Mucosa of descending colon (tissue), 3 donors: ENCODE data around the gene ENPP6. TPM values are rescaled to one million over a fixed set of nuclear protein-coding genes. Genes with fewer than 3 reads are reported as not detected.

ENCODE experiments used
- ATAC-seq: fragments of 200-7000 bp; cut with Tn5 transposase; one replicate; pipeline ENCODE4 v1.9.1; 2020; ENCODE audit warnings: mild to moderate bottlenecking, moderate library complexity
- DNase-seq, 3 donors: peaks; one replicate each; pipeline ENCODE4 v3.0.0-alpha.2; 2020
- H3K36me3 ChIP-seq: fragments of 200-600 bp; one replicate; pipeline ENCODE4 v1.8.0; 2021; ENCODE audit warnings: low read depth, mild to moderate bottlenecking
- H3K4me1 ChIP-seq: fragments of 200-600 bp; one replicate; pipeline ENCODE4 v1.8.0; 2021; ENCODE audit warnings: low read depth, mild to moderate bottlenecking
- H3K4me3 ChIP-seq: fragments of 200-600 bp; one replicate; pipeline ENCODE4 v1.8.0; 2021; ENCODE audit warnings: mild to moderate bottlenecking
- H3K9me3 ChIP-seq: fragments of 200-600 bp; one replicate; pipeline ENCODE4 v1.8.0; 2021; ENCODE audit warnings: mild to moderate bottlenecking
- CTCF ChIP-seq: fragments of 200-600 bp; IDR thresholded peaks from one replicate; pipeline ENCODE4 v1.8.0; 2022; ENCODE audit warnings: antibody characterized with exemption, mild to moderate bottlenecking
- intact Hi-C, 2 donors: fragments of 100-400 bp; cut with DNase I in 1 of 2; cut with micrococcal nuclease in 1 of 2; formaldehyde crosslinking; loops; one replicate each; pipeline versions ENCODE4 v1.11.0 to v1.11.1; 2022; cut with DNase I, micrococcal nuclease
- total RNA-seq, 3 donors: library from RNA; stranded (reverse); fragmentation: NEBNext Ultra II Directional in 2 of 3; extraction: Animal tissue kit (Norgen Biotek cat#: 25700) in 2 of 3; gene quantifications; one replicate each; pipeline versions ENCODE4 v1.2.1 to v1.2.4, GENCODE V29; 2021 to 2023
- donor health status: DM: no; HTN: no; CAD: no; lungs with moderate emphysema.
- donor health status: DM: no; HTN: no; CAD: no.
- donor health status: DM: no; HTN: yes; CAD: no.

ENPP6 gene
- total RNA-seq, 3 donors from 2014 or later, result 0.35 to 0.57 (median 0.43) TPM

DNA sequence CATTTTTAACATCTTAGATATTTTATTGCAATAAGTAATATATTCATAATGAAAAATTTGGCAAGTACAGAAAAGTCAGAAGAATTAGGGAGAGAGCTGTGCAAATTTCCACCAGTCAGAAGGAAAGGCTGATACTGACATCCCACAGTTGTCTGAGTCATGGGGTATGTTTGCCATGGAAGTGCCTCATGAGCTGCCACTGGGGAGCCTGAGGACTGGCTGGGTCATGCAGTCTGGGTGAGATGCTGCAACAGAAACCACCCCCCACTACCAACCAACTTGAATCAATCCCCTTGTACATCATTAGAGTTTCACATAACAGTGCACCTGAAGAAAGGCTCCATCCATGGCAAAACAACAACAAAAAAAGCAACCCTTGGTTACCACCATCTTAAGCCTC, 45.2 kb upstream of the ENPP6 start:
- intact Hi-C loops, result loop anchor here in 1 of 2 donors (2.0 kb wide), 1 partner anchor 276 kb away; no protein-coding TSS in a partner anchor
- ATAC-seq (no peak), DNase-seq (no peak)
- Histone ChIP-seq H3K9me3 (no peaks in the 10 kb centered on the region), H3K4me3 (no peak overlapping the region), H3K36me3 (no peaks in the 10 kb centered on the region), H3K4me1 (no peaks in the 10 kb centered on the region)
- no peak for TF ChIP-seq CTCF

DNA sequence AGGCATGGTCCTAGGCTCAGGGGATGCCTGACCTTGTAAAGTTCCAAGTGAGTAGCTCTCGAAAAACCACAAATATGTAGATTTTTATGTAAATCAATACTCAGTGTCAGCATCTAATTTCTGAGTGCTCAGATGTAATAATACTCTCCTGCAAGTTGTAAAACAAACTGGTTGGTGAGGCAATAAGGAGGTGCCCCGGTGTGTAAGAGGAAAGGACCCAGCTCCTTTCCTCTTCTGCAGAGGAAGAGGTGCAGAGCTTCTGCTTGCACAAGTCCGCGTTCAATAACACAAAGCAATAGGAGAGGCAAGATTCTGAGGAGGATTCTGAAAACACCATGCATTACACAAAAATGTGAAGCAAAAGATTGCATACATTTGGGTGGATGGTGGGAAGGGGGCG, 43.6 kb upstream of the ENPP6 start:
- Histone ChIP-seq H3K36me3 (no peaks in the 10 kb centered on the region), H3K9me3 (no peaks in the 10 kb centered on the region), H3K4me3 (no peak overlapping the region), H3K4me1 (no peaks in the 10 kb centered on the region)
- intact Hi-C loops, result no loop called here
- no peak for ATAC-seq
- no peak for TF ChIP-seq CTCF
- DNase-seq, result no peak

DNA sequence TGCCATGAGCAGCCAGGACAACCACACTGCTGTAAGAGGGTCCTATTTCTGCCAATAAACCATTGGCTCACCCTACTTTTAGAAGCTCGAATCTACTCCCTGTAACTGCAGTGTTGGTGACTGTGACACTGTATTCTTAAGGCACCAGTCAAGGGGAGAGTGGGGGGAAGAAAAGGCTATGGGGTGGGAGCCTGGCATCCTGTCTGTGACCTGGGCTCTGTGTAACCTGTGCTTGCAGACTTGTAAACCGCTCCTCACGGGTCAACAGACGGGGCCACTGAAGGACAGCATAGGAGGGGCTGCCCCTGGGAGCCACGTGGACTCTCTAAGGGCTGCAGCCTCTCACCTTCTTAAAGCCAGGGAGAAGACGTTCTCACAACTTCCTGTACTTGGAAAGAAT, 42.2 kb upstream of the ENPP6 start:
- intact Hi-C loops, result no loop called here
- DNase-seq (no peak), ATAC-seq (no peak)
- no peak for TF ChIP-seq CTCF
- Histone ChIP-seq H3K4me3 (no peak overlapping the region), H3K36me3 (no peaks in the 10 kb centered on the region), H3K4me1 (no peaks in the 10 kb centered on the region), H3K9me3 (no peaks in the 10 kb centered on the region)

DNA sequence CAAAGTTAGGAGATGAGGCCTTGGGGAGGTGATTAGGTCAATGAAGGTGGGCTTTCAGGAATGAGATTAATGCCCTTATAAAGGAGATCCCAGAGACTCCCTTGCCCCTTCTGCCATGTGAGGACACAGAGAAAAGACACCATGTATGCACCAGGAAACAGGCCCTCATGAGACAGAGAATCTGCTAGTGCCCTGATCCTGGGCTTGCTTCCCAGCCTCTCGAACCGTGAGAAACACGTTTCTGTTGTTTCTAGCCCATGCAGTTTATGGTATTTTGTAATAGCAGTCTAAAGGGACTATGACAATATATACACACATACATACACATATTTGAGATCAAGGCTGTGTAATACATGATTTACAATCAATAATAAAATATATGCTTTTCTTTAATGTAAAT, 41.4 kb upstream of the ENPP6 start:
- intact Hi-C loops, result no loop called here
- no peaks in the 10 kb centered on the region for H3K4me1 ChIP-seq
- H3K9me3 ChIP-seq, result no peaks in the 10 kb centered on the region
- no peak for DNase-seq
- no peak for TF ChIP-seq CTCF
- no peaks in the 10 kb centered on the region for H3K36me3 ChIP-seq
- ATAC-seq, result no peak
- no peak overlapping the region for H3K4me3 ChIP-seq

DNA sequence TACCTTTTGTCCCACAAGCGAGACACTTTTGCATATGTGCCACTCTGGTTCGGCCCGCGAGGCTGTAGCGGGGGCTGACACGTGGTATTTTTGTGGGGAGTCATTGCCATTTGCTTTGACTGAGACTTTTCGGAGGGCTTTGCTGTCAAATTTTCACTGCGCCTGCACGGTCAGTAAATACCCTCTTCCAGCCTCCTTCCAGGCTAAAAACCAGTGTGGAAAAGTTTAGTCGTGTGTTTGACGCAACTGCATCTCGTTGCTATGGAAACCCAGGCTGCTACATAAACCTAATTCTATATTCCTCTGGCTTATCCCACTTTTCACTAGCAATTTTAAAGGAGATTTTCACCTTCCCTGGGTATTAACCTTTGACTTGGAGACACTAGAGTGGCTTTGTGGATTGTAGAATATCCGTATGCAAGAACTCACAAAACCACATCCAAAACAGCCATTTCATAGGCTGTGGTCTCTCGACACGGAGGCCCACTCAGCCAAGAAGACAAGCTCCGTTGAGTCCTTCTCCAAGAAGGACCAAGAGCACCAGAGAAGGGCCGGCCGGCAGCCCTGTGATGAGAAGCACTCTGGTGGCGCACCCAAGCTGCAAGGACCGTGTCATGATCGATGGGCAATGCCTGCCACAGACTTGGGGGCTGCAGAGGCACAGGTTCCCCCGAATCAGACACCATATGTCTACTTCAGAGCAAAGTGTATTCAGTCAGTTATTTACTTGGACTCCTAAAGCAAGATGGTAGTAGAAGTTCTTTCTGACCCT, 38.4 kb upstream of the ENPP6 start:
- Histone ChIP-seq H3K9me3 (peaks cover 3% of the 10 kb centered on the region), H3K4me1 (no peaks in the 10 kb centered on the region), H3K4me3 (no peak overlapping the region), H3K36me3 (no peaks in the 10 kb centered on the region)
- DNase-seq (no peak), ATAC-seq (no peak)
- intact Hi-C loops, result no loop called here
- TF ChIP-seq CTCF, result no peak

- Histone ChIP-seq H3K4me3 (no peak overlapping the region), H3K36me3 (no peaks in the 10 kb centered on the region), H3K4me1 (no peaks in the 10 kb centered on the region), H3K9me3 (peaks cover 3% of the 10 kb centered on the region)
- TF ChIP-seq CTCF, result no peak
- ATAC-seq, result no peak
- no peak for DNase-seq
- intact Hi-C loops, result no loop called here
These were observed 37.7 kb upstream of the ENPP6 start for GRCh38 chr4:184255361-184255760.
